Parathyroid adenoma (tissue), 2 donors: Measurements from ENCODE around the gene CFI.

Source experiments
- H2AFZ ChIP-seq: fragments of 300-600 bp; sonication (generic); one replicate; pipeline ENCODE4 v1.7.0; 2017; ENCODE audit warnings: antibody characterized with exemption, mild to moderate bottlenecking
- H3K27ac ChIP-seq: fragments of 300-600 bp; sonication (generic); one replicate; pipeline ENCODE4 v1.7.0; 2017
- H3K27me3 ChIP-seq: fragments of 300-600 bp; sonication (generic); one replicate; pipeline ENCODE4 v1.7.0; 2017; ENCODE audit warnings: low read length; ENCODE audit not compliant: control insufficient read depth, insufficient read depth
- H3K36me3 ChIP-seq: fragments of 300-600 bp; sonication (generic); one replicate; pipeline ENCODE4 v1.7.0; 2017; ENCODE audit warnings: low read length; ENCODE audit not compliant: control insufficient read depth, insufficient read depth
- H3K4me1 ChIP-seq: fragments of 300-600 bp; sonication (generic); one replicate; pipeline ENCODE4 v1.7.0; 2017; ENCODE audit warnings: control low read depth
- H3K4me2 ChIP-seq: fragments of 300-600 bp; sonication (generic); one replicate; pipeline ENCODE4 v1.7.0; 2017; ENCODE audit warnings: low read length
- H3K4me3 ChIP-seq: fragments of 300-600 bp; sonication (generic); one replicate; pipeline ENCODE4 v1.7.0; 2017; ENCODE audit warnings: low read depth, low read length
- H3K79me2 ChIP-seq: fragments of 300-600 bp; sonication (generic); one replicate; pipeline ENCODE4 v1.7.0; 2017; ENCODE audit warnings: control low read depth
- H3K9ac ChIP-seq: fragments of 300-600 bp; sonication (generic); one replicate; pipeline ENCODE4 v1.7.0; 2017; ENCODE audit warnings: mild to moderate bottlenecking
- H3K9me3 ChIP-seq: fragments of 300-600 bp; sonication (generic); one replicate; pipeline ENCODE4 v1.7.0; 2017; ENCODE audit warnings: low read length; ENCODE audit not compliant: control insufficient read depth
- TF ChIP-seq, protein P1 (sequence below): fragments of 300-600 bp; sonication (generic); IDR thresholded peaks from one replicate; pipeline ENCODE4 v1.7.0; 2017; ENCODE audit warnings: antibody characterized with exemption, mild to moderate bottlenecking
- donor health status: primary hyperparathyroidism.

Gene CFI

DNA sequence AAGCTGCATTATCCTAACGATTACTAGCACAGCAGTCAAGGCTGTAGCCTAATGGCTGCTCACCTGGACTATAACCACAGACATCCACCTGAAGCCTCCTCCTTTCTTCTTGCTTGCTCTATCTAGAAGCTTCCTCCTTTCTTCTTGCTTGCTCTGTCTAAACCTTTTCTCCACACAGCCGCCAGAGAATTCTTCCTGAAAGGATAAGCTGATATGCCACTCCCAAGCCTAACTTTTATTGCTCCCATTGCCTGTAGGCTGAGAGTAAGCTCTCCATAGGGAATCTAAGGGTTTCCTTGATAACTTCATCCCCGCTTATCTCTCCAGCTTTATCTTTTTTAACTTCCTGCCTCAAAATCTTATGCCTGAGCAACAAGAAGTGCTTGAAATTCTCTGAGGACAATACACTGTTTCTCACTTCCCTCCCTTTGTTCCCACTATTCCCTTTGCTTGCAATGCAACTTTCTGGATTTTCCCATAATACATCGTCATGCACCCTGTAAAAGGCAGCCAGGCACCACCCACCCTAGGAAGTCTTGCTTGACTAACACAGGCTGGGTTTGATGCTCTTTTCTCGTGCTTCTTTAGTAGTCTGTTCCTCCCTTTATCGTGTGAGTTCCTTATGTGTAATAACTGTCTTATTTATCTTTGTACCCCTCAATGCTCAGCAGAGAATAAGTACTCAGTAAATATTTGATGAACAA is 44.7 kb upstream of the CFI start:
- Histone ChIP-seq H3K27me3 (no peaks in the 10 kb centered on the region), H3K9ac (no peak overlapping the region), H3K4me3 (no peak overlapping the region), H3K4me1 (no peaks in the 10 kb centered on the region), H3K9me3 (no peaks in the 10 kb centered on the region), H3K36me3 (no peaks in the 10 kb centered on the region), H3K79me2 (no peaks in the 10 kb centered on the region), H3K4me2 (no peak overlapping the region), H3K27ac (no peak overlapping the region), H2AFZ (no peak overlapping the region)
- TF ChIP-seq, protein P1, sequence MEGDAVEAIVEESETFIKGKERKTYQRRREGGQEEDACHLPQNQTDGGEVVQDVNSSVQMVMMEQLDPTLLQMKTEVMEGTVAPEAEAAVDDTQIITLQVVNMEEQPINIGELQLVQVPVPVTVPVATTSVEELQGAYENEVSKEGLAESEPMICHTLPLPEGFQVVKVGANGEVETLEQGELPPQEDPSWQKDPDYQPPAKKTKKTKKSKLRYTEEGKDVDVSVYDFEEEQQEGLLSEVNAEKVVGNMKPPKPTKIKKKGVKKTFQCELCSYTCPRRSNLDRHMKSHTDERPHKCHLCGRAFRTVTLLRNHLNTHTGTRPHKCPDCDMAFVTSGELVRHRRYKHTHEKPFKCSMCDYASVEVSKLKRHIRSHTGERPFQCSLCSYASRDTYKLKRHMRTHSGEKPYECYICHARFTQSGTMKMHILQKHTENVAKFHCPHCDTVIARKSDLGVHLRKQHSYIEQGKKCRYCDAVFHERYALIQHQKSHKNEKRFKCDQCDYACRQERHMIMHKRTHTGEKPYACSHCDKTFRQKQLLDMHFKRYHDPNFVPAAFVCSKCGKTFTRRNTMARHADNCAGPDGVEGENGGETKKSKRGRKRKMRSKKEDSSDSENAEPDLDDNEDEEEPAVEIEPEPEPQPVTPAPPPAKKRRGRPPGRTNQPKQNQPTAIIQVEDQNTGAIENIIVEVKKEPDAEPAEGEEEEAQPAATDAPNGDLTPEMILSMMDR: no peak

DNA sequence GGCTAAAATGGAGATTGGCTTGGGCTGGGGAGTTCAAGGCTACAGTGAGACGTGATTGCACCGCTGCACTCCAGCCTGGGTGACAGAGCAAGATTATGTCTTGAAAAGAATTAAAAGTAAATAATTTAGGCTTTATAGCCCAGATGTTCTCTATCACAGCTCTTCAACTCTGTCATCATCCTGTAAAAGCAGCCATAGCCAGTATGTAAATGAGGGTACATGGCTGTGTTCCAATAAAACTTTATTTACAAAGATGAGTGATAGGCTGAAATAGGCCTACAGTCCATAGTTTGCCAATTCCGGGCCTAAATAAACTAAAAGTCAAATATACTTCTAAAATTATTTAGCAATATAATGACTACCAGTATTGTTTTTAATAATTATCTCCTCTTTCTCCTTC is 35.2 kb upstream of the CFI start:
- TF ChIP-seq, protein P1: no peak
- no peak overlapping the region for H3K27ac ChIP-seq
- no peak overlapping the region for H3K9ac ChIP-seq
- H3K4me2 ChIP-seq: no peak overlapping the region
- no peaks in the 10 kb centered on the region for H3K4me1 ChIP-seq
- H3K27me3 ChIP-seq: no peaks in the 10 kb centered on the region
- H3K9me3 ChIP-seq: no peaks in the 10 kb centered on the region
- H3K4me3 ChIP-seq: no peak overlapping the region
- H3K79me2 ChIP-seq: no peaks in the 10 kb centered on the region
- H3K36me3 ChIP-seq: no peaks in the 10 kb centered on the region
- H2AFZ ChIP-seq: no peak overlapping the region

DNA sequence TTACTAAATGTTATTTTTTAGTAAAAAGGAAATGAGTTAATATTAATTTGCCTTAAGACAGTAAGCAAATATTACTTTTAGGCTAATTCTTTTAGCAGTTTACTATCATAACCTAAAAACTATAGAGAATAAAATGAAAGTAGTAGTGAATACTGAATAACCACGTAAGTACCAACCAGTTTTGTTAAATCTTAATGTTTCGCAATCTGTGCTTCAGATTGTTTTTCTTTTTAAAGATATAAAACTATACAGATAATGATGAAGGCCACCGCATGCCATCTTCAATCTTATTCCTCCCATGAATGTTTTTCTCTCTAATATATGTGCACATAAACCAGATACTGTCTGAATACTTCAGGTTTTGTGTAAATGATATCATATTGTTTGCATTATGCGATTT is 32.0 kb upstream of the CFI start:
- H3K27ac ChIP-seq: no peak overlapping the region
- H3K4me3 ChIP-seq: no peak overlapping the region
- no peaks in the 10 kb centered on the region for H3K4me1 ChIP-seq
- no peaks in the 10 kb centered on the region for H3K79me2 ChIP-seq
- H3K36me3 ChIP-seq: no peaks in the 10 kb centered on the region
- H3K9ac ChIP-seq: no peak overlapping the region
- TF ChIP-seq, protein P1: no peak
- H3K4me2 ChIP-seq: no peak overlapping the region
- H3K9me3 ChIP-seq: no peaks in the 10 kb centered on the region
- no peaks in the 10 kb centered on the region for H3K27me3 ChIP-seq
- H2AFZ ChIP-seq: no peak overlapping the region

DNA sequence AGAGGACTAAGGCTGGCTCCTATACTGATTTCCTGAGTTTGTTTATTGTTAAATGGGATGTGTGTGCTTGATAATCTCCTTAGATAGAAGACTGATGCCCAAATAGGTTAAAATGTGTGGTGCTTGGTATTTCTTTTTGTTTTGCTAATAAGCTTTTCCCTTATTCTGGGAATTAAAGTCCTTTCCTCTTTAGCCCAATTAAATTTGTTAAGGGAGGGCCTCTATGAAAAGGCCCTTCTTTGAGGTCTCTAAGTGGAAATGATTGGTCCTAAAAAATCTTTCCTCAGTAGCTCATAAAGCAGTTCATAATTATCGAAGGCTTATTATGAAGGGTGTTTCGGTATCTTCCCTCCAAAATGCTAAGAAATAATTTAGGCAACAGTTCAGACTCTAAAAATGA is 25.9 kb upstream of the CFI start, which contains the start of gene RRH:
RRH (plus strand) TSS at position 301 of the 400 bp plus-strand sequence; CDS start at position 357, 56 bp downstream.
- no peaks in the 10 kb centered on the region for H3K9me3 ChIP-seq
- no peaks in the 10 kb centered on the region for H3K36me3 ChIP-seq
- no peak within 1 kb of the TSS for H2AFZ ChIP-seq
- TF ChIP-seq, protein P1: no peak
- H3K27me3 ChIP-seq: no peaks in the 10 kb centered on the region
- no peak within 1 kb of the TSS for H3K4me3 ChIP-seq
- no peak within 1 kb of the TSS for H3K4me2 ChIP-seq
- H3K4me1 ChIP-seq: no peaks in the 10 kb centered on the region
- H3K27ac ChIP-seq: no peak within 1 kb of the TSS
- no peaks in the 10 kb centered on the region for H3K79me2 ChIP-seq
- H3K9ac ChIP-seq: no peak within 1 kb of the TSS

DNA sequence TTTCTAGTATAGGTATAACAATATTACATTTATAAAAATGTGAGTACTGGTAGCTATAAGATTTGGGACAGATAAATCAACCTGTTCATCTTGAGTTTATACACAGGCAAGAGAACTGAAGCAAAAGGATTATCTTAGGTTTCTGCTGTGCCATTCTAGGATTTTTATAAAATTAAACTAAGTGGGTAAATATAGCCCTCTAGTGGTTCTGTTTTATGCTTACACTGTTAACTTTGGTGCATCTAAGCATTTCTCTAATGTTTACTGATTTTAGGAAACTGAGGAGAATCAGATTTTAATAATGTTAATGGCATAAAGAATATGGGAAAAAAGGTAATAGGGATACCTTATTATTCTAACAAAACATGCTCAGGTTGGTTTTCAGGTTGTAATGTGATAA is 24.9 kb upstream of the CFI start:
- TF ChIP-seq, protein P1: peak; percentile 38
- Histone ChIP-seq H3K36me3 (no peaks in the 10 kb centered on the region), H3K4me1 (no peaks in the 10 kb centered on the region)

More for the DNA sequence above, 24.9 kb upstream of the CFI start:
- H3K9ac ChIP-seq: no peak overlapping the region
- no peak overlapping the region for H2AFZ ChIP-seq
- no peak overlapping the region for H3K27ac ChIP-seq
- H3K4me2 ChIP-seq: no peak overlapping the region
- no peaks in the 10 kb centered on the region for H3K27me3 ChIP-seq
- no peak overlapping the region for H3K4me3 ChIP-seq
- H3K9me3 ChIP-seq: no peaks in the 10 kb centered on the region
- no peaks in the 10 kb centered on the region for H3K79me2 ChIP-seq
